Endothelial cell of umbilical vein (primary cell): Measurements from ENCODE around the gene KLHL13. TPM values are rescaled to one million over a fixed set of nuclear protein-coding genes. Genes with fewer than 3 reads are reported as not detected.

Source experiments
- BruUV-seq: library from RNA; stranded (reverse); fragments of 400-500 nt; replicated peaks from 2 replicates; lab custom pipeline; 2021; lab: Mats Ljungman, UMichigan
- CTCF ChIA-PET: fragments of 300-600, 350-600 bp; sonication (Branson Sonifier 250); formaldehyde crosslinking; loops from one replicate; lab custom pipeline; 2021; ENCODE audit warnings: antibody characterized with exemption, inconsistent platforms; lab: Charles Lee
- POLR2A ChIA-PET: fragments of 300-600, 350-600 bp; sonication (Branson Sonifier 250); formaldehyde crosslinking; loops from one replicate; lab custom pipeline; 2021; ENCODE audit warnings: antibody characterized with exemption, inconsistent platforms; lab: Charles Lee
- DNase-seq: peaks from one replicate; pipeline ENCODE4 v3.0.0-alpha.2; 2011; ENCODE audit warnings: low read depth, low spot score
- FAIRE-seq: peaks from 2 replicates; lab custom pipeline; 2011; peaks lifted over from hg19 to GRCh38; lab: Jason Lieb, UNC
- H2AFZ ChIP-seq: 2 replicates; pipeline ENCODE4 v1.6.0; 2012; ENCODE audit warnings: low read depth, low read length, control low read depth, inconsistent platforms
- H3K27ac ChIP-seq: 2 replicates; pipeline ENCODE4 v1.5.1; 2011; ENCODE audit warnings: low read depth, mild to moderate bottlenecking, control low read depth, low read length, moderate library complexity; ENCODE audit not compliant: insufficient read depth
- H3K27me3 ChIP-seq, 2 experiments: 2 replicates each; pipeline versions ENCODE4 v1.6.0 to v1.6.1; 2011; ENCODE audit warnings: low read length in 2 of 2, mixed read lengths in 1 of 2; ENCODE audit not compliant: control insufficient read depth in 2 of 2, insufficient read depth in 2 of 2
- H3K36me3 ChIP-seq, 2 experiments: 2 replicates in 1 of 2; 3 replicates in 1 of 2; pipeline ENCODE4 v1.5.1; 2011; ENCODE audit warnings: low read length in 2 of 2, mild to moderate bottlenecking in 1 of 2, moderate library complexity in 1 of 2; ENCODE audit not compliant: control insufficient read depth in 2 of 2, insufficient read depth in 2 of 2; ENCODE audit errors: extremely low read depth in 1 of 2
- H3K4me1 ChIP-seq: 3 replicates; pipeline ENCODE4 v1.5.1; 2011; ENCODE audit warnings: mild to moderate bottlenecking, low read length; ENCODE audit not compliant: control insufficient read depth, insufficient read depth; ENCODE audit errors: extremely low read depth
- H3K4me2 ChIP-seq: 2 replicates; pipeline ENCODE4 v1.6.1; 2011; ENCODE audit warnings: low read length, control low read depth, mixed read lengths; ENCODE audit not compliant: insufficient read depth
- H3K4me3 ChIP-seq, 3 experiments: fragments of 200-600 bp in 1 of 3; sonication (generic), shearing (Covaris generic) in 1 of 3; replicated peaks in 1 of 3; 2 replicates each; pipeline ENCODE4 v1.5.1; 2011 to 2016; ENCODE audit warnings: control low read depth in 3 of 3, low read length in 3 of 3, mild to moderate bottlenecking in 2 of 3, inconsistent platforms in 1 of 3, low read depth in 1 of 3, moderate library complexity in 1 of 3; ENCODE audit not compliant: insufficient read depth in 1 of 3
- H3K79me2 ChIP-seq: 2 replicates; pipeline ENCODE4 v1.6.0; 2012; ENCODE audit warnings: low read length, inconsistent platforms; ENCODE audit not compliant: control insufficient read depth, insufficient read depth
- H3K9ac ChIP-seq: replicated peaks from 2 replicates; pipeline ENCODE3; 2011; ENCODE audit warnings: low read length, control low read depth; ENCODE audit not compliant: insufficient read depth; ENCODE audit errors: extremely low read depth
- H3K9me1 ChIP-seq: replicated peaks from 3 replicates; pipeline ENCODE4 v1.6.0; 2011; ENCODE audit warnings: mild to moderate bottlenecking, low read length; ENCODE audit not compliant: control insufficient read depth, insufficient read depth; ENCODE audit errors: extremely low read depth
- H3K9me3 ChIP-seq: replicated peaks from 2 replicates; pipeline ENCODE4 v1.5.1; 2012; ENCODE audit warnings: low read length, inconsistent platforms; ENCODE audit not compliant: control insufficient read depth, insufficient read depth
- H4K20me1 ChIP-seq: replicated peaks from 2 replicates; pipeline ENCODE3; 2011; ENCODE audit warnings: mild to moderate bottlenecking, low read length; ENCODE audit not compliant: control insufficient read depth, insufficient read depth; ENCODE audit errors: extremely low read depth
- EZH2 ChIP-seq: IDR thresholded peaks from 2 replicates; pipeline ENCODE4 v1.6.1; 2012; ENCODE audit warnings: borderline replicate concordance, low read depth, mild to moderate bottlenecking, moderate library complexity, low read length, inconsistent platforms; ENCODE audit not compliant: severe bottlenecking
- FOS ChIP-seq: IDR thresholded peaks from 2 replicates; pipeline ENCODE4 v1.6.1; 2011; ENCODE audit warnings: mild to moderate bottlenecking, low read length, moderate library complexity, borderline replicate concordance; ENCODE audit not compliant: insufficient read depth
- GATA2 ChIP-seq: IDR thresholded peaks from 2 replicates; pipeline ENCODE4 v1.7.0; 2011; ENCODE audit warnings: low read depth, mild to moderate bottlenecking, moderate library complexity, mixed read lengths, low read length; ENCODE audit not compliant: insufficient read length, insufficient read depth
- JUN ChIP-seq: IDR thresholded peaks from 2 replicates; pipeline ENCODE4 v1.6.1; 2011; ENCODE audit warnings: borderline replicate concordance, low read depth; ENCODE audit not compliant: insufficient read length, insufficient read depth
- MYC ChIP-seq: IDR thresholded peaks from one replicate; pipeline ENCODE4 v1.6.1; 2011; ENCODE audit warnings: mild to moderate bottlenecking, low read depth, low read length
- POLR2A ChIP-seq: IDR thresholded peaks from 2 replicates; pipeline ENCODE4 v1.6.1; 2012; ENCODE audit warnings: low read depth, mild to moderate bottlenecking, control low read depth, low read length
- POLR2AphosphoS5 ChIP-seq: IDR thresholded peaks from 2 replicates; pipeline ENCODE4 v1.6.1; 2012; ENCODE audit warnings: low read depth, mild to moderate bottlenecking, control low read depth, low read length, moderate library complexity; ENCODE audit not compliant: insufficient read depth
- dilution Hi-C: fragments of 300-500 bp; cut with MboI; formaldehyde crosslinking; loops from one replicate; pipeline ENCODE4 v1.15.0; 2019; ENCODE audit warnings: low sequenced_read_pairs; ENCODE audit not compliant: extremely low pct_ligation_motif_present
- intact Hi-C: fragments of 100-400 bp; cut with micrococcal nuclease; formaldehyde crosslinking; loops from one replicate; pipeline ENCODE4 v1.10.0; 2022
- polyA plus RNA-seq, 4 experiments: library from polyadenylated mRNA; depleted of rRNA in 3 of 4; stranded (reverse) in 3 of 4; unstranded in 1 of 4; fragments of >200 nt; gene quantifications; 2 replicates each; pipeline versions ENCODE4 v1.2.1 to v1.2.3, GENCODE V29; 2011 to 2012; ENCODE audit warnings: missing spikeins in 1 of 4
- total RNA-seq: library from RNA; stranded (reverse); gene quantifications from 2 replicates; pipeline ENCODE4 v1.2.3, GENCODE V29; 2021
- TF ChIP-seq, protein P1 (sequence below), 2 donors: IDR thresholded peaks; 1 replicate in 1 of 2; 2 replicates in 1 of 2; pipeline ENCODE4 v1.5.1; 2011; ENCODE audit warnings: low read length in 2 of 2, mild to moderate bottlenecking in 2 of 2, moderate library complexity in 2 of 2, control low read depth in 1 of 2, inconsistent platforms in 1 of 2, low read depth in 1 of 2; ENCODE audit not compliant: insufficient read depth in 1 of 2; ENCODE audit errors: extremely low read depth in 1 of 2
- TF ChIP-seq, protein P2 (sequence below): IDR thresholded peaks from 2 replicates; pipeline ENCODE4 v1.6.1; 2011; ENCODE audit not compliant: insufficient read depth, insufficient read length

KLHL13 gene
- total and polyA plus RNA-seq, 2 donors (not counting 3 experiments of a cell fraction or from before 2014, with no cell fraction given): 15.3 to 18.2 TPM

DNA sequence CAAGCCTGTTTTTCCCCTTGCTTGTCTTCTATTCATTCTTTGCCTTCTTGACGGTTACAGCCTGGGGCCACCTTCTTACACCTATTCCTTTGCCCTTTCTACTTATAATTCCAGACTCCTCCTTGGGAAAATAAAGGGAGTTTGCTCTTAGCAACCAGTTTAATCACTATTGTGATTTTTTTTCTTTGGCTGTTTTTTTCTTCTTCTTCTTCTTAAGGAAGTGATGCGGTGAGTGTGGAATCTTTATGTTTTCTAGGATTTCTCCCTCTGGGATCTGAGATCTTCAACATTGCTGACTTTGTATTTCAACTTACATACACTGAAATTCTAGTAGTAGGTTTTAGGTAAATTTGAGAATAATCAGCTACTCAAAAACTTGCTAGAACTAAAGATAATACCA lies 1.1 kb upstream of the KLHL13 start:
- Histone ChIP-seq H3K9ac (no peak overlapping the region), H4K20me1 (no peaks in the 10 kb centered on the region), H3K4me2 (no peak overlapping the region), H3K27me3 (no peaks in the 10 kb centered on the region), H3K79me2 (peaks cover 9% of the 10 kb centered on the region), H3K9me3 (no peaks in the 10 kb centered on the region), H3K9me1 (no peaks in the 10 kb centered on the region), H3K36me3 (no peaks in the 10 kb centered on the region), H3K4me3 (no peak overlapping the region), H2AFZ (peak overlapping the region; percentile 78), H3K27ac (no peak overlapping the region), H3K4me1 (peaks cover 6% of the 10 kb centered on the region)
- peak; percentile 29 for DNase-seq
- ChIA-PET CTCF (no interaction called here), POLR2A (no interaction called here)
- intact Hi-C loops (loop anchor here (5.0 kb wide), 1 partner anchor 125 kb away; no protein-coding TSS in a partner anchor), dilution Hi-C loops (no loop called here)
- peak; percentile 49 for FAIRE-seq
- no TSS peak for BruUV-seq
- no peak for TF ChIP-seq MYC
- TF ChIP-seq JUN: no peak
- TF ChIP-seq, protein P1, sequence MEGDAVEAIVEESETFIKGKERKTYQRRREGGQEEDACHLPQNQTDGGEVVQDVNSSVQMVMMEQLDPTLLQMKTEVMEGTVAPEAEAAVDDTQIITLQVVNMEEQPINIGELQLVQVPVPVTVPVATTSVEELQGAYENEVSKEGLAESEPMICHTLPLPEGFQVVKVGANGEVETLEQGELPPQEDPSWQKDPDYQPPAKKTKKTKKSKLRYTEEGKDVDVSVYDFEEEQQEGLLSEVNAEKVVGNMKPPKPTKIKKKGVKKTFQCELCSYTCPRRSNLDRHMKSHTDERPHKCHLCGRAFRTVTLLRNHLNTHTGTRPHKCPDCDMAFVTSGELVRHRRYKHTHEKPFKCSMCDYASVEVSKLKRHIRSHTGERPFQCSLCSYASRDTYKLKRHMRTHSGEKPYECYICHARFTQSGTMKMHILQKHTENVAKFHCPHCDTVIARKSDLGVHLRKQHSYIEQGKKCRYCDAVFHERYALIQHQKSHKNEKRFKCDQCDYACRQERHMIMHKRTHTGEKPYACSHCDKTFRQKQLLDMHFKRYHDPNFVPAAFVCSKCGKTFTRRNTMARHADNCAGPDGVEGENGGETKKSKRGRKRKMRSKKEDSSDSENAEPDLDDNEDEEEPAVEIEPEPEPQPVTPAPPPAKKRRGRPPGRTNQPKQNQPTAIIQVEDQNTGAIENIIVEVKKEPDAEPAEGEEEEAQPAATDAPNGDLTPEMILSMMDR (IDR thresholded peaks at IDR 0.05; ENCODE audit: extremely low read depth in 1 of 2, insufficient read depth in 1 of 2, low read depth in 1 of 2, low read length in 2 of 2): no peak
- TF ChIP-seq FOS: no peak
- no peak for TF ChIP-seq GATA2
- TF ChIP-seq POLR2A: no peak
- TF ChIP-seq, protein P2, sequence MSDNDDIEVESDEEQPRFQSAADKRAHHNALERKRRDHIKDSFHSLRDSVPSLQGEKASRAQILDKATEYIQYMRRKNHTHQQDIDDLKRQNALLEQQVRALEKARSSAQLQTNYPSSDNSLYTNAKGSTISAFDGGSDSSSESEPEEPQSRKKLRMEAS: no peak
- TF ChIP-seq EZH2: no peak
- TF ChIP-seq POLR2AphosphoS5: no peak
